HG02970 (cell line): Measurements from ENCODE around the gene GNPTG.

ENCODE experiments used
- ATAC-seq: cut with Tn5 transposase; IDR thresholded peaks from one replicate; pipeline ENCODE4 v1.9.1; 2021; ENCODE audit warnings: mild to moderate bottlenecking, moderate library complexity, moderate number of reproducible peaks; ENCODE audit not compliant: unreplicated experiment, low FRiP score

GNPTG gene

GRCh38 chr16:1345651-1346421, 5.9 kb upstream of the GNPTG start:
- no peak for ATAC-seq

- ATAC-seq = no peak
These were observed 5.1 kb upstream of the GNPTG start for GRCh38 chr16:1346422-1347285.

- no peak for ATAC-seq
These were observed 4.4 kb upstream of the GNPTG start for GRCh38 chr16:1347286-1347855.

- no peak for ATAC-seq
These were observed 3.8 kb upstream of the GNPTG start for GRCh38 chr16:1347962-1348361.

- ATAC-seq = no peak
These were observed 3.3 kb upstream of the GNPTG start for GRCh38 chr16:1348441-1348840.

GRCh38 chr16:1348926-1349325, 2.8 kb upstream of the GNPTG start:
- ATAC-seq = no peak

GRCh38 chr16:1349351-1349750, 2.4 kb upstream of the GNPTG start:
- ATAC-seq = no peak

GRCh38 chr16:1349951-1350350, 1.8 kb upstream of the GNPTG start:
- ATAC-seq = no peak

- ATAC-seq = no peak
These were observed 1.0 kb upstream of the GNPTG start for GRCh38 chr16:1350691-1351090.

GRCh38 chr16:1351215-1351581, 533 bp upstream of the GNPTG start:
- no peak for ATAC-seq

- ATAC-seq = no peak
These were observed 3.2 kb downstream of the GNPTG start for GRCh38 chr16:1354815-1355540.

- no peak for ATAC-seq
These were observed 3.9 kb downstream of the GNPTG start for GRCh38 chr16:1355591-1355990.

GRCh38 chr16:1356061-1356900, 4.5 kb downstream of the GNPTG start:
- ATAC-seq = no peak

GRCh38 chr16:1357906-1358566, 6.3 kb downstream of the GNPTG start:
- no peak for ATAC-seq

GRCh38 chr16:1361685-1362360, 10.1 kb downstream of the GNPTG start:
- ATAC-seq = no peak

- ATAC-seq = no peak
These were observed 11.1 kb downstream of the GNPTG start for GRCh38 chr16:1362807-1363206.

- ATAC-seq = no peak
These were observed 11.8 kb downstream of the GNPTG start for GRCh38 chr16:1363501-1364041.

GRCh38 chr16:1364510-1364909, 12.8 kb downstream of the GNPTG start:
- no peak for ATAC-seq
